HFFc6 (cell line): Measurements from ENCODE around the gene GP2. TPM values are rescaled to one million over a fixed set of nuclear protein-coding genes. Genes with fewer than 3 reads are reported as not detected.

Experiments
- DNase-seq: peaks from one replicate; pipeline ENCODE4 v3.0.0-alpha.2; 2018
- H3K27ac Mint-ChIP-seq: 2 replicates; pipeline ENCODE4 v1.8.0; 2020; ENCODE audit warnings: mild to moderate bottlenecking, mixed read lengths
- H3K27me3 Mint-ChIP-seq: 2 replicates; pipeline ENCODE4 v1.8.0; 2021; ENCODE audit warnings: mild to moderate bottlenecking, moderate library complexity, mixed read lengths; ENCODE audit not compliant: insufficient read depth
- H3K36me3 Mint-ChIP-seq: 2 replicates; pipeline ENCODE4 v1.8.0; 2021; ENCODE audit warnings: low read depth, mixed read lengths
- H3K4me1 Mint-ChIP-seq: 2 replicates; pipeline ENCODE4 v1.8.0; 2020; ENCODE audit warnings: low read depth, mixed read lengths
- H3K4me3 Mint-ChIP-seq: 2 replicates; pipeline ENCODE4 v1.8.0; 2020; ENCODE audit warnings: mild to moderate bottlenecking, moderate library complexity, mixed read lengths
- H3K9me3 Mint-ChIP-seq: 2 replicates; pipeline ENCODE4 v1.8.0; 2020; ENCODE audit warnings: mild to moderate bottlenecking, mixed read lengths
- CTCF ChIP-seq: fragments of 200-600 bp; sonication (generic); IDR thresholded peaks from 2 replicates; pipeline ENCODE4 v1.5.0; 2021; ENCODE audit warnings: antibody characterized with exemption, mild to moderate bottlenecking
- total RNA-seq, 6 experiments: library from RNA; stranded (reverse); fragmentation: NEBNext Ultra II Directional; extraction: Animal tissue kit (Norgen Biotek cat#: 25700); gene quantifications; 2 replicates in 1 of 6; 3 replicates in 5 of 6; pipeline ENCODE4 v1.2.3, GENCODE V29; 2021

The GP2 gene
- total RNA-seq, 6 experiments from 2014 or later: not detected

GRCh38 chr16:20285993-20286499 is 41.3 kb downstream of the GP2 start:
- no peak for TF ChIP-seq CTCF
- Mint-ChIP-seq H3K9me3 (peaks cover 45% of the 10 kb centered on the region), H3K4me3 (no peak overlapping the region), H3K4me1 (no peaks in the 10 kb centered on the region), H3K36me3 (no peaks in the 10 kb centered on the region; the same call in 1 of the 2 replicates), H3K27me3 (no peaks in the 10 kb centered on the region; the same call in 1 of the 2 replicates), H3K27ac (no peak overlapping the region)
- DNase-seq: no peak

- H3K4me1 Mint-ChIP-seq: no peaks in the 10 kb centered on the region
- TF ChIP-seq CTCF: no peak
- H3K27ac Mint-ChIP-seq: no peak overlapping the region
- H3K27me3 Mint-ChIP-seq: no peaks in the 10 kb centered on the region; the same call in 1 of the 2 replicates
- H3K9me3 Mint-ChIP-seq: peaks cover 63% of the 10 kb centered on the region
- no peaks in the 10 kb centered on the region; the same call in 1 of the 2 replicates for H3K36me3 Mint-ChIP-seq
- no peak for DNase-seq
- no peak overlapping the region for H3K4me3 Mint-ChIP-seq
Measured at GRCh38 chr16:20280259-20280658, 47.1 kb downstream of the GP2 start.

- Mint-ChIP-seq H3K36me3 (no peaks in the 10 kb centered on the region; the same call in 1 of the 2 replicates), H3K4me1 (no peaks in the 10 kb centered on the region), H3K4me3 (no peak overlapping the region), H3K27me3 (no peaks in the 10 kb centered on the region), H3K27ac (no peak overlapping the region), H3K9me3 (peaks cover 54% of the 10 kb centered on the region)
- no peak for TF ChIP-seq CTCF
- no peak for DNase-seq
Measured at GRCh38 chr16:20271893-20272292, 55.4 kb downstream of the GP2 start.

GRCh38 chr16:20268409-20268808 is 58.9 kb downstream of the GP2 start:
- no peak for TF ChIP-seq CTCF
- H3K36me3 Mint-ChIP-seq: no peaks in the 10 kb centered on the region
- no peak for DNase-seq
- H3K9me3 Mint-ChIP-seq: peaks cover 30% of the 10 kb centered on the region
- H3K27me3 Mint-ChIP-seq: no peaks in the 10 kb centered on the region
- no peaks in the 10 kb centered on the region for H3K4me1 Mint-ChIP-seq
- H3K4me3 Mint-ChIP-seq: no peak overlapping the region
- no peak overlapping the region for H3K27ac Mint-ChIP-seq

GRCh38 chr16:20265019-20265418 is 62.3 kb downstream of the GP2 start:
- no peaks in the 10 kb centered on the region for H3K4me1 Mint-ChIP-seq
- peaks cover 4% of the 10 kb centered on the region; the same call in 1 of the 2 replicates for H3K36me3 Mint-ChIP-seq
- TF ChIP-seq CTCF: no peak
- H3K27me3 Mint-ChIP-seq: no peaks in the 10 kb centered on the region
- H3K4me3 Mint-ChIP-seq: no peak overlapping the region
- DNase-seq: no peak
- H3K9me3 Mint-ChIP-seq: peaks cover 29% of the 10 kb centered on the region
- no peak overlapping the region for H3K27ac Mint-ChIP-seq
